Fibroblast of lung (primary cell): ENCODE data around the gene AMOTL2. TPM values are rescaled to one million over a fixed set of nuclear protein-coding genes. Genes with fewer than 3 reads are reported as not detected.
A peak's percentile ranks its signal among the peaks of the same experiment; 100 is the strongest.

Experiments
- DNase-seq, 2 donors: peaks; one replicate each; pipeline versions ENCODE4 v3.0.0 to v3.0.0-alpha.2; 2010; ENCODE audit warnings: low read depth in 2 of 2
- H2AFZ ChIP-seq: 2 replicates; pipeline ENCODE4 v1.5.1; 2012; ENCODE audit warnings: low read length, control low read depth, inconsistent platforms
- H3K27ac ChIP-seq: 2 replicates; pipeline ENCODE4 v1.5.1; 2011; ENCODE audit warnings: low read length, control low read depth; ENCODE audit not compliant: insufficient read depth
- H3K27me3 ChIP-seq: 2 replicates; pipeline ENCODE4 v1.5.1; 2011; ENCODE audit warnings: mild to moderate bottlenecking, low read length; ENCODE audit not compliant: control insufficient read depth, insufficient read depth
- H3K36me3 ChIP-seq: 2 replicates; pipeline ENCODE4 v1.5.1; 2011; ENCODE audit warnings: low read length; ENCODE audit not compliant: control insufficient read depth, insufficient read depth
- H3K4me1 ChIP-seq: 2 replicates; pipeline ENCODE4 v1.5.1; 2011; ENCODE audit warnings: low read length; ENCODE audit not compliant: control insufficient read depth, insufficient read depth; ENCODE audit errors: extremely low read depth
- H3K4me2 ChIP-seq: 2 replicates; pipeline ENCODE4 v1.5.1; 2011; ENCODE audit warnings: low read length, control low read depth; ENCODE audit not compliant: insufficient read depth; ENCODE audit errors: extremely low read depth
- H3K4me3 ChIP-seq, 4 experiments: fragments of 200-600 bp in 1 of 4; sonication (generic) in 1 of 4; replicated peaks in 1 of 4; 2 replicates each; pipeline ENCODE4 v1.5.1; 2011 to 2016; ENCODE audit warnings: low read length in 4 of 4, low read depth in 3 of 4, mild to moderate bottlenecking in 3 of 4, control low read depth in 2 of 4, inconsistent platforms in 1 of 4, mixed read lengths in 1 of 4; ENCODE audit not compliant: insufficient read depth in 1 of 4; ENCODE audit errors: control extremely low read depth in 1 of 4
- H3K79me2 ChIP-seq: 2 replicates; pipeline ENCODE4 v1.5.1; 2012; ENCODE audit warnings: mild to moderate bottlenecking, low read length, inconsistent platforms; ENCODE audit not compliant: control insufficient read depth, insufficient read depth
- H3K9ac ChIP-seq: 2 replicates; pipeline ENCODE4 v1.5.1; 2011; ENCODE audit warnings: mild to moderate bottlenecking, low read length, control low read depth; ENCODE audit not compliant: insufficient read depth
- H3K9me3 ChIP-seq: 2 replicates; pipeline ENCODE4 v1.5.1; 2012; ENCODE audit warnings: low read depth, low read length; ENCODE audit not compliant: control insufficient read depth, insufficient read depth
- H4K20me1 ChIP-seq: 2 replicates; pipeline ENCODE4 v1.5.1; 2011; ENCODE audit warnings: low read length; ENCODE audit not compliant: control insufficient read depth, insufficient read depth; ENCODE audit errors: extremely low read depth
- CTCF ChIP-seq, 2 donors: IDR thresholded peaks in 1 of 2; conservative IDR thresholded peaks in 1 of 2; 1 replicate in 1 of 2; 2 replicates in 1 of 2; pipeline ENCODE4 v1.5.1; 2011 to 2012; ENCODE audit warnings: low read length in 2 of 2, control low read depth in 1 of 2, inconsistent platforms in 1 of 2, low read depth in 1 of 2, mild to moderate bottlenecking in 1 of 2
- EZH2 ChIP-seq: IDR thresholded peaks from 2 replicates; pipeline ENCODE4 v1.5.1; 2012; ENCODE audit warnings: low read length, control low read depth, mild to moderate bottlenecking; ENCODE audit errors: missing control alignments
- polyA plus RNA-seq, 2 donors: library from polyadenylated mRNA; depleted of rRNA in 1 of 2; stranded (reverse) in 1 of 2; unstranded in 1 of 2; fragments of >200 nt; gene quantifications; 2 replicates each; pipeline ENCODE4 v1.2.1, GENCODE V29; 2011 to 2012; ENCODE audit warnings: missing spikeins in 1 of 2
- total RNA-seq: library from RNA; depleted of rRNA; stranded (reverse); fragments of >200 nt; gene quantifications from 2 replicates; pipeline ENCODE4 v1.2.1, GENCODE V29; 2014

AMOTL2 gene
- total and polyA plus RNA-seq, 2 donors (not counting 1 experiment from before 2014, with no cell fraction given): 74.6 to 97.0 TPM

- Histone ChIP-seq H3K36me3 (no peaks in the 10 kb centered on the region), H3K27me3 (no peaks in the 10 kb centered on the region), H2AFZ (peak overlapping the region; percentile 27), H3K9me3 (no peaks in the 10 kb centered on the region), H4K20me1 (no peaks in the 10 kb centered on the region), H3K4me2 (no peak overlapping the region), H3K9ac (no peak overlapping the region), H3K4me3 (no peak overlapping the region), H3K4me1 (peaks cover 11% of the 10 kb centered on the region), H3K27ac (no peak overlapping the region), H3K79me2 (no peaks in the 10 kb centered on the region)
- TF ChIP-seq EZH2 (no peak), CTCF (conservative IDR thresholded peaks at IDR 0.05 in 1 of 2, IDR thresholded peaks at IDR 0.05 in 1 of 2; ENCODE audit: low read depth in 1 of 2, low read length in 2 of 2) (no peak)
- no peak for DNase-seq
Measured at GRCh38 chr3:134306320-134306719, 67.9 kb downstream of the AMOTL2 start.

Other genes starting within 250 kb of the AMOTL2 start
- gene RYK, start 123.6 kb downstream of the AMOTL2 start, total RNA-seq: 102 and 112 TPM in 2 replicates
- 40.5 and 60.6 TPM in 2 replicates for gene RYK, start 123.6 kb downstream of the AMOTL2 start, polyA plus RNA-seq
- 91.7 and 93.3 TPM in 2 replicates for gene ANAPC13, start 111.5 kb upstream of the AMOTL2 start, total RNA-seq
- gene ANAPC13, start 111.5 kb upstream of the AMOTL2 start, polyA plus RNA-seq: 110 and 145 TPM in 2 replicates
- gene CEP63, start 111.6 kb upstream of the AMOTL2 start, total RNA-seq: 26.4 and 33.6 TPM in 2 replicates
- 15.5 and 22.3 TPM in 2 replicates for gene CEP63, start 111.6 kb upstream of the AMOTL2 start, polyA plus RNA-seq